Panc1 (cell line): ENCODE results near the gene SRSF2. TPM values are rescaled to one million over a fixed set of nuclear protein-coding genes. Genes with fewer than 3 reads are reported as not detected.

Experiments
- ATAC-seq: fragments of 200-7000 bp; cut with Tn5 transposase; 2 replicates; pipeline ENCODE4 v1.9.1; 2020; ENCODE audit warnings: mild to moderate bottlenecking, moderate library complexity
- BruUV-seq: library from RNA; stranded (reverse); fragments of 400-500 nt; replicated peaks from 2 replicates; lab custom pipeline; 2021; lab: Mats Ljungman, UMichigan
- CTCF ChIA-PET: fragments of 300-600 bp; sonication (Branson Sonifier 250); formaldehyde crosslinking; loops from one replicate; lab custom pipeline; 2022; ENCODE audit warnings: antibody characterized with exemption; lab: Charles Lee
- POLR2A ChIA-PET: fragments of 300-600 bp; sonication (Branson Sonifier 250); formaldehyde crosslinking; loops from one replicate; lab custom pipeline; 2022; ENCODE audit warnings: antibody characterized with exemption; lab: Charles Lee
- DNase-seq: peaks from one replicate; pipeline ENCODE4 v3.0.0-alpha.2; 2010; ENCODE audit warnings: low read depth, low spot score
- H3K27ac ChIP-seq: 2 replicates; pipeline ENCODE4 v1.5.1; 2011; ENCODE audit warnings: mild to moderate bottlenecking, low read length, inconsistent platforms
- H3K27me3 ChIP-seq: fragments of 200-500 bp; sonication (Bioruptor generic); 2 replicates; pipeline ENCODE4 v1.6.0; 2014; ENCODE audit warnings: low read length, inconsistent platforms; ENCODE audit not compliant: control insufficient read depth, insufficient read depth
- H3K36me3 ChIP-seq: fragments of 200-500 bp; sonication (Bioruptor generic); 2 replicates; pipeline ENCODE4 v1.5.1; 2014; ENCODE audit warnings: inconsistent platforms, mild to moderate bottlenecking, low read length, moderate library complexity; ENCODE audit not compliant: control insufficient read depth, insufficient read depth
- H3K4me1 ChIP-seq: 2 replicates; pipeline ENCODE4 v1.5.1; 2011; ENCODE audit warnings: inconsistent platforms, mild to moderate bottlenecking, low read length, moderate library complexity; ENCODE audit not compliant: control insufficient read depth, insufficient read depth
- H3K4me3 ChIP-seq, 2 experiments: 2 replicates each; pipeline ENCODE4 v1.5.1; 2011 to 2012; ENCODE audit warnings: low read depth in 2 of 2, low read length in 2 of 2, mild to moderate bottlenecking in 2 of 2, inconsistent platforms in 1 of 2, moderate library complexity in 1 of 2
- H3K9me3 ChIP-seq: fragments of 200-500 bp; sonication (Bioruptor generic); 2 replicates; pipeline ENCODE4 v1.5.1; 2014; ENCODE audit warnings: low read depth, mild to moderate bottlenecking, inconsistent platforms, low read length, moderate library complexity; ENCODE audit not compliant: control insufficient read depth, insufficient read depth
- CTCF ChIP-seq: fragments of 450-650 bp; IDR thresholded peaks from 2 replicates; pipeline ENCODE4 v1.5.1; 2017; ENCODE audit warnings: mild to moderate bottlenecking
- POLR2AphosphoS5 ChIP-seq: IDR thresholded peaks from 2 replicates; pipeline ENCODE4 v1.6.1; 2012; ENCODE audit warnings: mild to moderate bottlenecking, low read depth, low read length, moderate library complexity
- REST ChIP-seq, 2 experiments: IDR thresholded peaks; 2 replicates each; pipeline ENCODE4 v1.6.1; 2011 to 2012; ENCODE audit warnings: low read depth in 2 of 2, control low read depth in 1 of 2, low read length in 1 of 2, mild to moderate bottlenecking in 1 of 2, moderate library complexity in 1 of 2; ENCODE audit not compliant: insufficient read depth in 1 of 2
- SIN3A ChIP-seq: IDR thresholded peaks from 2 replicates; pipeline ENCODE4 v1.6.1; 2012; ENCODE audit warnings: low read depth, mild to moderate bottlenecking, low read length, moderate library complexity, borderline replicate concordance; ENCODE audit not compliant: insufficient read depth
- TCF7L2 ChIP-seq: IDR thresholded peaks from 2 replicates; pipeline ENCODE4 v1.6.1; 2011; ENCODE audit warnings: mild to moderate bottlenecking, low read depth, low read length, inconsistent platforms
- in situ Hi-C: cut with HindIII; loops from 2 replicates; pipeline ENCODE4 v1.10.0; 2016; ENCODE audit warnings: low sequenced_read_pairs, low pct_unique_long_range_greater_than_20kb
- intact Hi-C: fragments of 100-400 bp; cut with micrococcal nuclease; formaldehyde crosslinking; loops from one replicate; pipeline ENCODE4 v1.10.0; 2022; ENCODE audit not compliant: unreplicated experiment
- microRNA-seq: library from miRNA; unstranded; fragments of <30 nt; microRNA quantifications from one replicate; pipeline ENCODE4 v1.1.0, GENCODE V29; 2020; ENCODE audit not compliant: unreplicated experiment
- total RNA-seq: library from RNA; stranded (reverse); gene quantifications from one replicate; pipeline ENCODE4 v1.2.1, GENCODE V29; 2021; ENCODE audit not compliant: unreplicated experiment

The SRSF2 gene
- total RNA-seq, 1 experiment from 2014 or later = 436 TPM

DNA sequence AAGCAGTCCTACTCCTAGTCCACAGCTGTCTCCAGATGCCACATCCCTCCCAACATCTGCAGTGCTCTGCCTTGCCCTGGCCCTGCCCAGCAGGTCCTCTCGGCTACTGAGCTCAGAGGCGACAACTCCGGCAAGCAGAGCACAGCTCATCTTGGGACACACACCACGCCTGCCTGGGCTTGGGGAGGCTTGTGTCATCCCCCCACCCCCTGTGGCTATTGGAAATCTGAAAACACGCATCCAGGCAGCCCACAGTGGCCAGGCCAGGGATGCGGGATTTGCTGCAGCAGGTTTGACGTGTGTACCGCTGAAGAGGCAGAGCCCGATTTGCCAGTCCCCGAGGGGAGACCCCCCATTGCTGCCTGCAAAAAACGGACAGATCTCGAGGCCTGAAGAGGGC, 51.8 kb downstream of the SRSF2 start:
- Histone ChIP-seq H3K4me1 (peaks cover 22% of the 10 kb centered on the region), H3K9me3 (no peaks in the 10 kb centered on the region), H3K36me3 (no peaks in the 10 kb centered on the region), H3K27me3 (no peaks in the 10 kb centered on the region), H3K27ac (no peak overlapping the region), H3K4me3 (no peak overlapping the region)
- intact Hi-C loops (no loop called here), in situ Hi-C loops (no loop called here)
- no peak for ATAC-seq
- no TSS peak for BruUV-seq
- POLR2A ChIA-PET = no interaction called here
- CTCF ChIA-PET = no interaction called here
- DNase-seq = no peak
- TF ChIP-seq TCF7L2 (no peak), CTCF (no peak)

- BruUV-seq = no TSS peak
- POLR2A ChIA-PET = no interaction called here
- H3K27ac ChIP-seq = no peak overlapping the region
- no peaks in the 10 kb centered on the region for H3K27me3 ChIP-seq
- no peaks in the 10 kb centered on the region for H3K9me3 ChIP-seq
- in situ Hi-C loops = no loop called here
- no peak overlapping the region for H3K4me3 ChIP-seq
- DNase-seq = no peak
- no peak for TF ChIP-seq TCF7L2
- TF ChIP-seq POLR2AphosphoS5 = no peak
- TF ChIP-seq SIN3A = no peak
- no peak for TF ChIP-seq CTCF
- TF ChIP-seq REST (IDR thresholded peaks at IDR 0.05; ENCODE audit: insufficient read depth in 1 of 2, low read depth in 2 of 2, low read length in 1 of 2) = no peak
- CTCF ChIA-PET = interaction anchor here (1.2 kb wide), 1 partner anchor 25 kb away, joined by 3 read pairs; no protein-coding TSS in a partner anchor
- no peak for ATAC-seq
- intact Hi-C loops = no loop called here
- H3K36me3 ChIP-seq = no peaks in the 10 kb centered on the region
- peaks cover 22% of the 10 kb centered on the region for H3K4me1 ChIP-seq
These were observed 52.4 kb downstream of the SRSF2 start for GRCh38 chr17:76684756-76685155.

Small RNAs within 50 kb of the gene (microRNA-seq; reads per million reads assigned to microRNA genes)
- 2.2 reads per million for gene MIR636

Other genes with a start within 250 kb of the SRSF2 start
- 67.8 TPM for gene RHBDF2, start 235.9 kb downstream of the SRSF2 start, total RNA-seq
- 6.0 TPM for gene CYGB, start 199.6 kb downstream of the SRSF2 start, total RNA-seq
- 0.54 TPM for gene PRCD, start 197.3 kb downstream of the SRSF2 start, total RNA-seq
- gene ST6GALNAC2, start 151.5 kb downstream of the SRSF2 start, total RNA-seq = 23.0 TPM
- 0.15 TPM for gene ST6GALNAC1, start 93.6 kb downstream of the SRSF2 start, total RNA-seq
- gene MXRA7, start 26.4 kb downstream of the SRSF2 start, total RNA-seq = 77.9 TPM
- gene JMJD6, start 10.7 kb downstream of the SRSF2 start, total RNA-seq = 60.0 TPM
- gene METTL23, start 10.5 kb downstream of the SRSF2 start, total RNA-seq = 42.8 TPM
- gene MFSD11, start 788 bp upstream of the SRSF2 start, total RNA-seq = 42.3 TPM
- 34.9 TPM for gene MGAT5B, start 131.1 kb upstream of the SRSF2 start, total RNA-seq